HEK293 (cell line): ENCODE data around the gene IDUA.

Experiments
- CTCF ChIA-PET: fragments of 350-600 bp; formaldehyde crosslinking; extraction: SDS; loops from one replicate; lab custom pipeline; 2021; ENCODE audit warnings: antibody characterized with exemption; lab: Yijun Ruan, JAX
- POLR2A ChIA-PET: fragments of 300-600 bp; formaldehyde crosslinking; extraction: SDS; loops from one replicate; lab custom pipeline; 2020; ENCODE audit warnings: antibody characterized with exemption, inconsistent platforms; lab: Yijun Ruan, JAX
- H3K27ac ChIP-seq: fragments of 200-500 bp; sonication (Bioruptor generic); 2 replicates; pipeline ENCODE4 v1.5.1; 2014; ENCODE audit warnings: low read depth, low read length, control low read depth, inconsistent platforms; ENCODE audit errors: extremely low read depth
- H3K36me3 ChIP-seq, 2 experiments: fragments of 200-500 bp in 1 of 2; sonication (Bioruptor generic) in 1 of 2; 1 replicate in 1 of 2; 2 replicates in 1 of 2; pipeline ENCODE4 v1.5.1; 2014 to 2017; ENCODE audit warnings: inconsistent platforms in 2 of 2, low read length in 2 of 2; ENCODE audit not compliant: control insufficient read depth in 2 of 2, insufficient read depth in 1 of 2
- H3K4me1 ChIP-seq: fragments of 200-500 bp; sonication (Bioruptor generic); 2 replicates; pipeline ENCODE4 v1.5.1; 2014; ENCODE audit warnings: mild to moderate bottlenecking, low read length, inconsistent platforms; ENCODE audit not compliant: control insufficient read depth, insufficient read depth
- H3K4me3 ChIP-seq: 2 replicates; pipeline ENCODE4 v1.5.1; 2011; ENCODE audit warnings: low read depth, mild to moderate bottlenecking, control low read depth, low read length, moderate library complexity
- H3K9me3 ChIP-seq: fragments of 200-500 bp; sonication (Bioruptor generic); 2 replicates; pipeline ENCODE4 v1.5.1; 2014; ENCODE audit warnings: low read depth, low read length, inconsistent platforms; ENCODE audit not compliant: control insufficient read depth, insufficient read depth
- EGR2 ChIP-seq: fragments of 450-650 bp; formaldehyde crosslinking; IDR thresholded peaks from 2 replicates; pipeline ENCODE4 v1.5.1; 2016; ENCODE audit warnings: low read depth, missing biosample characterization, missing genetic modification characterization
- GLI2 ChIP-seq: fragments of 450-650 bp; formaldehyde crosslinking; IDR thresholded peaks from 2 replicates; pipeline ENCODE4; 2017; ENCODE audit warnings: missing biosample characterization, missing genetic modification characterization, low read depth, borderline replicate concordance
- GLIS1 ChIP-seq: fragments of 450-650 bp; formaldehyde crosslinking; IDR thresholded peaks from 2 replicates; pipeline ENCODE4 v1.5.1; 2016; ENCODE audit warnings: missing biosample characterization, missing genetic modification characterization
- GLIS2 ChIP-seq: fragments of 450-650 bp; formaldehyde crosslinking; IDR thresholded peaks from 2 replicates; pipeline ENCODE4 v1.5.1; 2016; ENCODE audit warnings: missing biosample characterization, missing genetic modification characterization
- KLF1 ChIP-seq: fragments of 450-650 bp; formaldehyde crosslinking; IDR thresholded peaks from 2 replicates; pipeline ENCODE4 v1.5.1; 2016; ENCODE audit warnings: missing biosample characterization, missing genetic modification characterization
- KLF10 ChIP-seq: fragments of 450-650 bp; IDR thresholded peaks from 2 replicates; pipeline ENCODE4 v1.5.1; 2018; ENCODE audit warnings: missing biosample characterization, mild to moderate bottlenecking, missing genetic modification characterization
- KLF16 ChIP-seq: fragments of 450-650 bp; formaldehyde crosslinking; IDR thresholded peaks from 2 replicates; pipeline ENCODE4 v1.5.1; 2017; ENCODE audit warnings: missing biosample characterization, missing genetic modification characterization
- PATZ1 ChIP-seq: fragments of 450-650 bp; formaldehyde crosslinking; IDR thresholded peaks from 2 replicates; pipeline ENCODE4 v1.5.1; 2016; ENCODE audit warnings: missing biosample characterization, missing genetic modification characterization
- TCF7L2 ChIP-seq: IDR thresholded peaks from 2 replicates; pipeline ENCODE4 v1.6.1; 2011; ENCODE audit warnings: low read depth, mild to moderate bottlenecking, inconsistent platforms, low read length, moderate library complexity, borderline replicate concordance
- TSHZ1 ChIP-seq: fragments of 450-650 bp; formaldehyde crosslinking; IDR thresholded peaks from 2 replicates; pipeline ENCODE4 v1.5.1; 2016; ENCODE audit warnings: missing biosample characterization, missing genetic modification characterization, borderline replicate concordance
- ZBTB10 ChIP-seq: fragments of 450-650 bp; formaldehyde crosslinking; IDR thresholded peaks from 2 replicates; pipeline ENCODE4 v1.5.1; 2016; ENCODE audit warnings: missing biosample characterization, missing genetic modification characterization
- ZBTB20 ChIP-seq: fragments of 450-650 bp; formaldehyde crosslinking; IDR thresholded peaks from 2 replicates; pipeline ENCODE4 v1.5.1; 2016; ENCODE audit warnings: missing biosample characterization, missing genetic modification characterization
- ZBTB26 ChIP-seq: fragments of 450-650 bp; formaldehyde crosslinking; optimal IDR thresholded peaks from 2 replicates; pipeline ENCODE3; 2016; ENCODE audit warnings: missing biosample characterization, mild to moderate bottlenecking, missing genetic modification characterization
- ZNF266 ChIP-seq: fragments of 450-650 bp; formaldehyde crosslinking; IDR thresholded peaks from 2 replicates; pipeline ENCODE4 v1.5.1; 2016; ENCODE audit warnings: missing biosample characterization, missing genetic modification characterization, low read depth
- ZNF324 ChIP-seq: fragments of 450-650 bp; formaldehyde crosslinking; IDR thresholded peaks from 2 replicates; pipeline ENCODE4 v1.5.1; 2016; ENCODE audit warnings: missing biosample characterization, missing genetic modification characterization
- ZNF350 ChIP-seq: fragments of 450-650 bp; formaldehyde crosslinking; IDR thresholded peaks from 2 replicates; pipeline ENCODE4 v1.5.0; 2017; ENCODE audit warnings: missing biosample characterization, mild to moderate bottlenecking, missing genetic modification characterization
- ZNF398 ChIP-seq: fragments of 450-650 bp; formaldehyde crosslinking; IDR thresholded peaks from 2 replicates; pipeline ENCODE4 v1.5.1; 2017; ENCODE audit warnings: missing biosample characterization, missing genetic modification characterization
- ZNF449 ChIP-seq: fragments of 450-650 bp; formaldehyde crosslinking; IDR thresholded peaks from 2 replicates; pipeline ENCODE4 v1.5.1; 2017; ENCODE audit warnings: missing biosample characterization, mild to moderate bottlenecking, missing genetic modification characterization, moderate library complexity
- ZNF544 ChIP-seq: fragments of 450-650 bp; formaldehyde crosslinking; IDR thresholded peaks from 2 replicates; pipeline ENCODE4 v1.5.0; 2017; ENCODE audit warnings: missing biosample characterization, missing genetic modification characterization
- ZNF596 ChIP-seq: fragments of 450-650 bp; IDR thresholded peaks from 2 replicates; pipeline ENCODE4 v1.5.0; 2018; ENCODE audit warnings: missing biosample characterization, mild to moderate bottlenecking, missing genetic modification characterization, moderate library complexity
- ZNF624 ChIP-seq: fragments of 450-650 bp; formaldehyde crosslinking; IDR thresholded peaks from 2 replicates; pipeline ENCODE4 v1.5.1; 2017; ENCODE audit warnings: missing biosample characterization, missing genetic modification characterization

IDUA gene

GRCh38 chr4:1031956-1032795 is 45.3 kb downstream of the IDUA start:
- ChIA-PET CTCF (no interaction called here), POLR2A (no interaction called here)
- no peaks in the 10 kb centered on the region for H3K36me3 ChIP-seq
- no peaks in the 10 kb centered on the region for H3K4me1 ChIP-seq
- H3K9me3 ChIP-seq, result no peaks in the 10 kb centered on the region
- H3K27ac ChIP-seq, result no peak overlapping the region
- H3K4me3 ChIP-seq, result no peak overlapping the region
- TF ChIP-seq KLF10, result no peak
- peak; percentile 36 for TF ChIP-seq GLIS1
- TF ChIP-seq ZNF544, result no peak
- TF ChIP-seq KLF16, result no peak
- TF ChIP-seq TSHZ1 (tag by site-specific recombination), result no peak
- 0 out of 2 replicates have a peak, but pooled peaks have one; percentile 21 for TF ChIP-seq EGR2
- TF ChIP-seq ZBTB20 (tag by site-specific recombination), result peak; percentile 71
- peak; percentile 53 for TF ChIP-seq KLF1
- TF ChIP-seq ZNF449 (tag by site-specific recombination), result peak; percentile 55
- TF ChIP-seq ZNF398 (tag by site-specific recombination), result peak; percentile 32; the same call in 1 of the 2 replicates
- peak; percentile 64 for TF ChIP-seq GLIS2
- TF ChIP-seq PATZ1 (tag by site-specific recombination), result peak; percentile 58; the same call in 1 of the 2 replicates
- TF ChIP-seq, all 188 proteins: peak for 8

- ChIA-PET POLR2A (no interaction called here), CTCF (no interaction called here)
- no peaks in the 10 kb centered on the region for H3K9me3 ChIP-seq
- no peaks in the 10 kb centered on the region for H3K36me3 ChIP-seq
- no peak overlapping the region for H3K4me3 ChIP-seq
- no peaks in the 10 kb centered on the region for H3K4me1 ChIP-seq
- H3K27ac ChIP-seq, result no peak overlapping the region
- TF ChIP-seq ZNF266 (tag by site-specific recombination), result no peak
- TF ChIP-seq ZBTB10 (tag by site-specific recombination), result no peak
- no peak for TF ChIP-seq TCF7L2
- TF ChIP-seq GLI2 (tag by site-specific recombination), result no peak
- TF ChIP-seq ZNF324 (tag by site-specific recombination), result no peak
- TF ChIP-seq ZNF624, result no peak
- TF ChIP-seq ZBTB26 (tag by site-specific recombination), result no peak
- TF ChIP-seq ZNF350 (tag by site-specific recombination), result no peak
- no peak for TF ChIP-seq ZNF596 (tag by site-specific recombination)
These were observed 46.0 kb downstream of the IDUA start for GRCh38 chr4:1032861-1033260.
